ENCODE data around the gene RAB22A.

RAB22A gene

DNA sequence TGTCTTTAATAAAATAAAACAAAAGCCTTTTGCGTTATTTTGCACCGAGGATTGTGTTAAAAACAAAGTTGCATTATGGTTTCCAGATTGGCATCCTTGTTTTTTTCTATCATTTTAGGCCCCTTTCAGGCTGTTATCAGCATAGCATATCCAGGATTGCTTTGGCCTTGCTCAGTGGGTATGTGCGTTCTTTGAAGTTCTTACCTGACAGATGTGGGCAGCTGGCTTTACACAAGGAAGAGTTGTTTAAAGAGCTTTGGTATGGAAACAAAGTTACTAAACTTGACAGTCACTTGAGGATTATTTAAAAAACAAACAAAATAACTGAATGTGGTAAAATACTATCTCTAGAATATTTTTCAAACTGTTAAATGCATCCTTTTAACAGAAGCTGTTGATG is 86.1 kb downstream of the RAB22A start:
- no peak overlapping the region for H3K4me3 ChIP-seq (ENCODE audit: low read depth, low read length)
- TF ChIP-seq, protein P1, sequence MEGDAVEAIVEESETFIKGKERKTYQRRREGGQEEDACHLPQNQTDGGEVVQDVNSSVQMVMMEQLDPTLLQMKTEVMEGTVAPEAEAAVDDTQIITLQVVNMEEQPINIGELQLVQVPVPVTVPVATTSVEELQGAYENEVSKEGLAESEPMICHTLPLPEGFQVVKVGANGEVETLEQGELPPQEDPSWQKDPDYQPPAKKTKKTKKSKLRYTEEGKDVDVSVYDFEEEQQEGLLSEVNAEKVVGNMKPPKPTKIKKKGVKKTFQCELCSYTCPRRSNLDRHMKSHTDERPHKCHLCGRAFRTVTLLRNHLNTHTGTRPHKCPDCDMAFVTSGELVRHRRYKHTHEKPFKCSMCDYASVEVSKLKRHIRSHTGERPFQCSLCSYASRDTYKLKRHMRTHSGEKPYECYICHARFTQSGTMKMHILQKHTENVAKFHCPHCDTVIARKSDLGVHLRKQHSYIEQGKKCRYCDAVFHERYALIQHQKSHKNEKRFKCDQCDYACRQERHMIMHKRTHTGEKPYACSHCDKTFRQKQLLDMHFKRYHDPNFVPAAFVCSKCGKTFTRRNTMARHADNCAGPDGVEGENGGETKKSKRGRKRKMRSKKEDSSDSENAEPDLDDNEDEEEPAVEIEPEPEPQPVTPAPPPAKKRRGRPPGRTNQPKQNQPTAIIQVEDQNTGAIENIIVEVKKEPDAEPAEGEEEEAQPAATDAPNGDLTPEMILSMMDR (IDR thresholded peaks at IDR 0.05; ENCODE audit: insufficient read depth, low read length, missing control alignments): no peak
- CTCF ChIA-PET: interaction anchor here (1.3 kb wide), 1 partner anchor 161 kb away, joined by 3 read pairs; no protein-coding TSS in a partner anchor
- POLR2A ChIA-PET: no interaction called here
- no peak for DNase-seq (ENCODE audit: low read depth, low spot score)

DNA sequence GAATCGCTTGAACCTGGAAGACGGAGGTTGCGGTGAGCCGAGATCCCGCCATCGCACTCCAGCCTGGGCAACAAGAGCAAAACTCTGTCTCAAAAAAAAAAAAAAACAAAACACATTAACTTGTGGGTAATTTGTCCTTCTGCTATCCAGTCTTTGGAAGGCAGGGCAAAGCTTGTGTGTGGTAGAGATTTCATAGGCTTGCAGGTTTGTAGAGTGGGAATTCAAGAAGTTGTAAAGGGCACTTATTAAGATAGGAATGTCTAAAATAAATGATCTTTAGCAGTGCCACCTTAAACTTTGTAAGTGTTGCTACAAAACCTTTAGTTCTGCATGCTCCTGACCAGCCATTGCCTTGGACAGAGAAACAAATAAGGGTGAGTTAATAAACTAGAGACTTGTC is 87.9 kb downstream of the RAB22A start:
- ChIA-PET POLR2A (no interaction called here), CTCF (no interaction called here)
- H3K4me3 ChIP-seq (ENCODE audit: low read depth, low read length): no peak overlapping the region
- DNase-seq (ENCODE audit: low read depth, low spot score): no peak
- TF ChIP-seq, protein P1 (IDR thresholded peaks at IDR 0.05; ENCODE audit: insufficient read depth, low read length, missing control alignments): no peak

DNA sequence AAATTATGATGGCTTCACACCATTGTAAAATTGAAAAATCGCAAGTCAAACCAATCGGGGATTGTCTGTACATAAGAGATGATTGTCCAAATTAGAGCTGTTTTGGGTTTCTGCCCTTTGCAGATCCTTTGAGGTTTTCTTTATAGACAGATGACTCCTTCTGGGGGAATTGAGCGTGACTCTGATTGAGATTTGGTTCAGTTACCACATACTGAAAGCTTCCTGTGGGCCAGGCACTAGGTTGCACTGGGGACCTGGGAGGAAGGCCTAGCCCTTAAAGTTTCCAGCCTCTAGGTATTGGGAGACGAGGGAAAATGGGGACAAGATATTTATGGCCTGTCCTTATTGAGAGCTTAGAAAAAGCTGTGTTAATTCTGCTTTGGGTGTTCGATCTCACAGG is 88.7 kb downstream of the RAB22A start:
- no peak overlapping the region for H3K4me3 ChIP-seq (ENCODE audit: low read depth, low read length)
- no peak for DNase-seq (ENCODE audit: low read depth, low spot score)
- CTCF ChIA-PET: interaction anchor here (0.6 kb wide), 1 partner anchor 48 kb away, joined by 3 read pairs; no protein-coding TSS in a partner anchor
- POLR2A ChIA-PET: no interaction called here
- TF ChIP-seq, protein P1 (IDR thresholded peaks at IDR 0.05; ENCODE audit: insufficient read depth, low read length, missing control alignments): no peak

DNA sequence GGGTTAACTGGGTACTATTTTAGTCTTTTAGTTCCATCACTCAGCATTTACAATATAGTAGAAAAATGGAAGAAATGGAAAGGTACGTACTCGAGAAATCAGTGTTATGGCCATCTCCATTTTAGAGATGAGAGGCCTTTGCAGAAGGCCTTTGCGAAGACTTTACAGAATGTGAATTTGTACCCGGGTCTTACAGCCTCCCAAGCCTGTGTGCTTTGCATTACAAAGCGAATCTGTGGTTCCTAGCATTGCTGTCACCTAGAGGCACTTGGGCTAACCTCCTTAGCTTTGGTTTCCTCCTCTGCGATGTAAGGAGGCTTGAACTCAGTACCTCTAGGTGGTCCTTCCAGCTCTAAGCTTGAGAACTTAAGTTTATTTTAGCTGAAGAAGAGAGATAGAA is 90.4 kb downstream of the RAB22A start:
- POLR2A ChIA-PET: no interaction called here
- TF ChIP-seq, protein P1 (IDR thresholded peaks at IDR 0.05; ENCODE audit: insufficient read depth, low read length, missing control alignments): no peak
- DNase-seq (ENCODE audit: low read depth, low spot score): no peak
- no peak overlapping the region for H3K4me3 ChIP-seq (ENCODE audit: low read depth, low read length)
- CTCF ChIA-PET: interaction anchor here (1.0 to 1.4 kb wide), 3 partner anchors 162 to 251 kb away, joined by 3 read pairs; partner anchors contain the start of gene STX16

DNA sequence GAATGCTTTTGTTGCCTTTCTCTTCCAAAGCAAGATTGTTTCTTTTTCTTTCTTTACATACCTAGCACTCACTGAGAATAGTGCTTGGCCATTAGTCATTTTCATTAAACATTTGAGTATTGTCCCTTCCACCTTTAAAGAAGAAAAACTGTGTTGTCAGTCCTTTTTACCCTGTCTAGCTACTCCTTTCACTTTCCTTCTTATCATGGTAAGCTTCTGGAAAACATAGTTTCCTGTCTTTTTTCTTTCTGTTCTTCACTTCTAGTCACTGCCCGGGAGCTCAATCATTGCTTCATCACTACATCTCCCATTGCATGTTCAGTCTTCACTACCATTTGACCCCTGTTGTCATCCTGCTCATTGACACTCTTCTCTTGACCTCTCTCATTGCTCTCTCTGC is 91.6 kb downstream of the RAB22A start:
- no peak for DNase-seq (ENCODE audit: low read depth, low spot score)
- POLR2A ChIA-PET: no interaction called here
- no peak overlapping the region for H3K4me3 ChIP-seq (ENCODE audit: low read depth, low read length)
- TF ChIP-seq, protein P1 (IDR thresholded peaks at IDR 0.05; ENCODE audit: insufficient read depth, low read length, missing control alignments): no peak
- CTCF ChIA-PET: no interaction called here

DNA sequence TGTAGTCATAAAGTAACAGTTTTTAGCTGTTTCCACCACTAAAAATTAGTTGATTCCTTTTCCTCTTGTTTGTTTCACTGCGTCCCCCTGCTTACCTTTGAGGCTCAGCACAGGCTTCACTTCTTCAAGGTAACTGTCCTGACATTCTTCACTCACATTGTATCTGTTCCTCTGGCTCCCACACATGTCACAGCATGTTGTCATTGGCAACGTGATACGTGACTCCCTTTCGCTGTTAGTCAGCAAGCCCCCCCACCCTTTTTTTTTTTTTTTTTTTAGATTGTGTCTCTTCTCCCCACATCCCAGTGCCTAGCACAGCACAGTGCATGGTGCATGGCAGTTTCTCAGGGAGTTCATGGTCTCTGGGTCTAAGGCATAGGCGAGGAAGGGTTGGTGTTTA is 92.8 kb downstream of the RAB22A start:
- TF ChIP-seq, protein P1 (IDR thresholded peaks at IDR 0.05; ENCODE audit: insufficient read depth, low read length, missing control alignments): no peak
- ChIA-PET POLR2A (no interaction called here), CTCF (interaction anchor here (1.0 kb wide), 1 partner anchor 168 kb away, joined by 4 read pairs; no protein-coding TSS in a partner anchor)
- no peak for DNase-seq (ENCODE audit: low read depth, low spot score)
- no peak overlapping the region for H3K4me3 ChIP-seq (ENCODE audit: low read depth, low read length)
